GM21528 (cell line): ENCODE measurements around the gene OR5K1.

Source experiments
- ATAC-seq: cut with Tn5 transposase; IDR thresholded peaks from one replicate; pipeline ENCODE4 v1.9.1; 2021; ENCODE audit warnings: mild to moderate bottlenecking, moderate library complexity; ENCODE audit not compliant: unreplicated experiment, low FRiP score

OR5K1 gene

DNA sequence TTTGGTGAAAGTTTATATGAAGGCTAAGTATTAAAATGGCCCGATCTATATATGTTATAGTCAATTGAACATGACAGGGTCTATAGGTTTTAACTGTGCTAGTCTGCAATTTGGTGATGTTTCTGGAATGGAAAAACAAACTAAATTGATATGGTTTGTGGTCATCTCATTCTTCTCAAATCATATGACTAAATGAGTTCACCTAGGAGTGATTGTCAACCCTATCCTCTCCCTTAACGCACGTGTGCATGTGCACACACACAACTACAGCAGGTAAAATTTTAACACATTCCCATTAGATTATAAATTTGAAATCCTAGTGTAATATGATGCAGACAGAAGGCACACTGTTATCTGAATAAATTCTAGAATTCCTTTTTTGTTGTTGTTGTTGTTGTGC is 50.7 kb downstream of the OR5K1 start:
- no peak for ATAC-seq

DNA sequence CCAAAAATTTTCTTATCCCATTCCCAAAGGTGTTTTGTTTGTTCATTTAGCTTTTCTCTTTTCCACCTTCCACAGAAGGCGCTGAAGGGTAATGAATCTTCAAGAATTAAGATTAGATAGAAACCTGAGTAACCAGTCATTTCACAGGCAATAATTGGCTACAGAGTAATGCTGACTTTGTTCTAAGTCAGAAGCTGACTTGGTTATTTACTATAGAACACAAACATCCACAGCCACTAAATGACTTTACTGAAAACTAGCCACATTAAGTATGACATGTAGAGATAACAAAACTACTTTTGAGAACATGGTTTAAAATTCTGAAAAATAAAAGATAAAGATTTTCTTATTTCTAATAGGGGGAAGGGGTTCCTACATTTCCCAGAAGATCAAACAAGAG is 51.9 kb downstream of the OR5K1 start:
- no peak for ATAC-seq

DNA sequence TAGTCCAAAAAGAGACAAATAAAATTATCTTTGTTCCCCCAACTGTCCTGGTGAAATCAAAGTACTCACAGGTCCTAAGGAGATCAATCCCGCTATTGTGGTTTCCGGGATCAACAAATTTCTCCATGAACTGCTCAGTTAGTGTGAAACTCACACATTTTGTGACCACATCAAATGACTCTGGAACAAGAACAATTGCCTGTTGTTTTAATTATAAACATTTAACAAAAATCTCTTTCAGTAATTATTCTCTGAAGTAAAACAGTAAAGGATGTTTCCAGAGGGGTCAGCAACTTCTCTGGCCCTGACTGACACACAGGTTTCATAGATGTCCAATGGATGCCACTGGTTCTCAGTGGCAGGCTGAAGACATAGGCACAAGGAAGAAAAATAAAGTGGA is 55.8 kb downstream of the OR5K1 start:
- no peak for ATAC-seq

DNA sequence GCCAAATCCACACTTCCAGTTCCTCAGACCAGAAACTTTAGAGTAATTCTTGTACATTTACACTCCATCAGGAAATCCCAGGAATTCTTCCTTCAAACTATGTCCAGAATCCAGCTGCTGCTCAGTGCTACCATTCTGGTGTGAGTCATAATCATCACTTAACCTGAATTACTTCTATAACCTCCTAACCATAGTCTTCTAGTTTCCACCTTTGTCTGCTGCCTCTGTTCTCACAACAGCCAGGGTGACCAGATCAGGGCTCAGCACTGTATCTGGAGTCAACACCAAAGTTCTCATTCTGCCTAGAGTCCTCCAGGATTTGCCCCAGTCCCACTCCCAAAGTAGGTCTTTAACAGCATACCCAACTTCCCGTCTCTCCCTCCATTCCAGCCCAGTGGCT is 56.4 kb downstream of the OR5K1 start:
- ATAC-seq, result no peak

DNA sequence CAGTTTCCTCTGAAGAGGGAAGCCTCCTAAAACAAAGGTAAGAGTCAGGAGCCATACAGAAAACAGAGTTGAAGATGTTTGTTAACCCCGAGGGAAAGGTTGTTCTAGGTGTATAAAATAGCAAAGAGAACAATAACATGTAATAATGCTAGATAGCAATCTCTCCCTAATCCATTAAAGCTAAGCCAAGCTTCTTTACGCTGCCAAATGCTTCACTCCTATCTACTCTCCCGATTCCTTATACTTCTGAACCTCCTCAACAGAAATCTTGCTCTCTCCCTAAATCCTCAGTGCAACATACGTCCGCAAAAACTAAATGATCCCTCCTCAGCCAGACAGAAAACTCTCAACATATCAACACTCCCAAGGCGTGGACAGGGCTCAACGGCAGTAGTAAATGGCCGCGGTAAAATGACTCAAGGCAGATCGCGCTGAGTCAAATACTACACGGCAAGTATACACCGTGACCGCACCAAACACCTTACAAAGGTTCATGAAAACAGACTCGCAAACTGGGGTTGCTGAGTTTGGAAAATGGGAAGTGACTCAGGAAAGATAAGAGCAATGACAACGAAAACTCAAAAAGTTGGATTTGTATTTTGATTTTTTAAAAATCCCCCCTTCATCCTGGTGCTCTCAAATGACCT is 59.0 kb downstream of the OR5K1 start:
- ATAC-seq, result peak; percentile 47
